Inferior parietal cortex (tissue), 1 donor: Measurements from ENCODE around the gene YEATS4.

ENCODE experiments used
- DNase-seq: peaks from one replicate; pipeline ENCODE4 v3.0.0-alpha.2; 2016; ENCODE audit errors: extremely low spot score

YEATS4 gene

DNA sequence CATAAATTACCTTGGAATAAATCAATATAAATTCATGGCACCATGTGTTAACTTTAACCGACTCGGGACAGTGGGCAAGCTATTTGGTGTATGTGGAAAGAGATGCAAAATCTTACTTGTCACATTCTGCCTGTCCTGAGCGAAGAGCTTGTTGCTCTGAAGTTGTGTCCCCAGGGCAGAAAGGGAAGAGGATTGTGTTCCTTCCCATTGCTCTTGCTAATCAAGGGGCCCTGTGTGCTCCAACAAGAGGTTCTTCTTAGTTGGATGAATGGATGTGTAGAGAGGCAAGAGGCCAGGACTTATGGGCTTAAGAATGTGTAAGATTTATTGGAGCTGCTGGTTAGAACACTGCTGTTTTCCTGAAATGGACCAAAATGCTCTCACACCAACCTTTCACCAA is 74.1 kb downstream of the YEATS4 start:
- no peak for DNase-seq

DNA sequence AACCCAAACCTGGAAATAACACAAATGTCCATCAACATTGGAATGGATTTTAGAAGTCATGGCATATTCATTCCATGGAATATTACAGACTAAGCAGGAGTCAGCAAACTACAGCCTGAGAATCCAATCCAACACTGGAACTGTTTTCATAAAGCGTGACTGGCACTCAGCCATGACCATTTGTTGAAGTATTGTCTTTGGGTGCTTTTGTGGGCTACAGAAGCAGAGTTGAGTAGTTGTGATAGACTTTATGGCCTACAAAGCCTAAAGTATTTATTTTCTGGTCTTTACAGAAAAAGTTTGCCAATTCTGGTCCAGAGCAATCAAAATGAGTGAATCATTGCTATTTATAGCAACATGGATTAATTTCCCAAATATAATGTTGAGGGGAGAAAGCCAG is 76.1 kb downstream of the YEATS4 start:
- DNase-seq, result no peak

- no peak for DNase-seq
Observed at GRCh38 chr12:69437073-69437472, 77.5 kb downstream of the YEATS4 start.

- DNase-seq, result no peak
Observed at GRCh38 chr12:69438539-69438938, 79.0 kb downstream of the YEATS4 start.

GRCh38 chr12:69440016-69440415 is 80.5 kb downstream of the YEATS4 start:
- no peak for DNase-seq
